T-cell (primary cell): Measurements from ENCODE around the gene USP30. TPM values are rescaled to one million over a fixed set of nuclear protein-coding genes. Genes with fewer than 3 reads are reported as not detected.

ENCODE experiments used
- ATAC-seq, 4 experiments: fragments of 200-7000 bp in 3 of 4; fragments of 150-1000 bp in 1 of 4; cut with Tn5 transposase; replicated peaks in 1 of 4; 1 replicate in 3 of 4; 2 replicates in 1 of 4; pipeline ENCODE4 v1.10.0; 2021; ENCODE audit warnings: moderate library complexity in 3 of 4, mild to moderate bottlenecking in 2 of 4, moderate number of reproducible peaks in 1 of 4
- CTCF ChIA-PET, 2 donors: fragments of 300-600 bp; sonication (Branson Sonifier 250); formaldehyde crosslinking; loops; one replicate each; lab custom pipeline; 2022; ENCODE audit warnings: antibody characterized with exemption in 2 of 2; lab: Charles Lee
- POLR2A ChIA-PET, 2 donors: fragments of 300-600 bp; sonication (Branson Sonifier 250); formaldehyde crosslinking; loops; one replicate each; lab custom pipeline; 2022; ENCODE audit warnings: antibody characterized with exemption in 2 of 2; lab: Charles Lee
- DNase-seq, 35 experiments: peaks; one replicate each; pipeline versions ENCODE4 v3.0.0 to v3.0.0-alpha.2; 2013 to 2023
- H3K27ac ChIP-seq: one replicate; pipeline ENCODE4 v1.5.1; 2013; ENCODE audit warnings: low read length
- H3K27me3 ChIP-seq, 2 experiments: replicated peaks in 1 of 2; 1 replicate in 1 of 2; 2 replicates in 1 of 2; pipeline versions ENCODE4 v1.6.1 to v1.7.0; 2013; ENCODE audit warnings: low read length in 1 of 2, mixed read lengths in 1 of 2; ENCODE audit not compliant: control insufficient read depth in 2 of 2, insufficient read depth in 2 of 2; ENCODE audit errors: extremely low read depth in 1 of 2
- H3K36me3 ChIP-seq, 2 donors: 1 replicate in 1 of 2; 2 replicates in 1 of 2; pipeline versions ENCODE4 v1.6.1 to v1.7.0; 2013; ENCODE audit warnings: low read length in 1 of 2; ENCODE audit not compliant: control insufficient read depth in 2 of 2, insufficient read depth in 1 of 2; ENCODE audit errors: extremely low read depth in 1 of 2
- H3K4me1 ChIP-seq, 2 experiments: 1 replicate in 1 of 2; 2 replicates in 1 of 2; pipeline versions ENCODE4 v1.6.1 to v1.7.0; 2013; ENCODE audit warnings: low read length in 2 of 2, mixed read lengths in 1 of 2; ENCODE audit not compliant: insufficient read depth in 2 of 2, control insufficient read depth in 1 of 2; ENCODE audit errors: extremely low read depth in 1 of 2
- H3K4me3 ChIP-seq, 2 donors: 1 replicate in 1 of 2; 2 replicates in 1 of 2; pipeline versions ENCODE4 v1.5.1 to v1.7.0; 2013; ENCODE audit warnings: mild to moderate bottlenecking in 2 of 2, low read length in 1 of 2, moderate library complexity in 1 of 2; ENCODE audit not compliant: control insufficient read depth in 1 of 2; ENCODE audit errors: extremely low read depth in 1 of 2
- H3K9me3 ChIP-seq: 2 replicates; pipeline ENCODE4 v1.7.0; 2013
- H3K27ac Mint-ChIP-seq, 2 donors: one replicate each; pipeline ENCODE4 v1.8.0; 2020 to 2021; ENCODE audit warnings: mild to moderate bottlenecking in 2 of 2, mixed read lengths in 2 of 2
- H3K27me3 Mint-ChIP-seq, 2 donors: one replicate each; pipeline ENCODE4 v1.8.0; 2021 to 2022; ENCODE audit warnings: mixed read lengths in 2 of 2
- H3K36me3 Mint-ChIP-seq: one replicate; pipeline ENCODE4 v1.8.0; 2021; ENCODE audit warnings: mixed read lengths
- H3K4me1 Mint-ChIP-seq, 3 donors: one replicate each; pipeline ENCODE4 v1.8.0; 2020 to 2022; ENCODE audit warnings: mixed read lengths in 3 of 3, mild to moderate bottlenecking in 1 of 3
- H3K4me3 Mint-ChIP-seq, 3 donors: one replicate each; pipeline ENCODE4 v1.8.0; 2020 to 2022; ENCODE audit warnings: mild to moderate bottlenecking in 3 of 3, mixed read lengths in 3 of 3, moderate library complexity in 3 of 3
- H3K9me3 Mint-ChIP-seq, 3 donors: one replicate each; pipeline ENCODE4 v1.8.0; 2020 to 2022; ENCODE audit warnings: mixed read lengths in 3 of 3
- whole genome bisulfite sequencing: methylation state at CpG from one replicate; pipeline ENCODE4 v1.1.5; 2013; ENCODE audit warnings: missing lambda C conversion rate; ENCODE audit not compliant: insufficient coverage; 5-methylcytosine and 5-hydroxymethylcytosine counted together
- total RNA-seq, 35 experiments: library from RNA in 6 of 35; stranded (reverse) in 6 of 35; fragments of 120-200 nt in 1 of 35; gene quantifications; one replicate each; pipeline versions ENCODE4 v1.2.1 to v1.2.4 and lab custom pipeline; 2013 to 2026

USP30 gene
- total RNA-seq, 5 donors from 2014 or later (not counting 1 experiment from before 2014, with no cell fraction given), result 9.8 to 20.9 (median 13.9) TPM

DNA sequence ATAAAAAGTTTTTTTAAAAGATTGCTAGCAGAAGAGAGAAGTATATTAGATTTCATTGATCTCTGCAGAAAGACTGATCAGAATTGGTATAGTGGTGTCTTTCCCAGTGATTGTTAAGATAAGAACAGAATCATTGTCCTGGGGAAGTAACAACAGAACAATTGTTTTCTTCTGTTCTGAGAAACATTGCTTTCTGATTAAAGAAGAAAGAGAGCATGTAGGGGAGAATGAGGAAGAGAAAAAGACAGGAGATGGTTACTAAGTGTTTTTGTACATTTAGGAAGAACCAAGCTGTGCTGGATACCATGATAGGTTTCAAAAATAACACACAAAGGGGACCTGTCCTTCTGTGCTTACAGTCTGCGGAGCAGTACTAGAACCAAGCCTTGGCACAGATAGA, 5.0 kb downstream of the USP30 start:
- 100% methylated on average over 1 of the region's 1 CpG for WGBS
- Mint-ChIP-seq H3K27me3 (no peaks in the 10 kb centered on the region), H3K4me3 (no peak overlapping the region), H3K27ac (no peak overlapping the region), H3K36me3 (peaks cover 19% of the 10 kb centered on the region), H3K9me3 (no peaks in the 10 kb centered on the region), H3K4me1 (peaks cover 6 to 24% (median 11%) of the 10 kb centered on the region in 3 donors)
- Histone ChIP-seq H3K9me3 (no peaks in the 10 kb centered on the region), H3K27me3 (no peaks in the 10 kb centered on the region), H3K27ac (no peak overlapping the region), H3K36me3 (peaks cover 3 to 14% of the 10 kb centered on the region in 2 donors), H3K4me3 (no peak overlapping the region), H3K4me1 (peaks cover 3 to 11% of the 10 kb centered on the region in 2 experiments)
- ATAC-seq, result no peak
- POLR2A ChIA-PET, result no interaction called here
- CTCF ChIA-PET, result no interaction called here
- no peak for DNase-seq

DNA sequence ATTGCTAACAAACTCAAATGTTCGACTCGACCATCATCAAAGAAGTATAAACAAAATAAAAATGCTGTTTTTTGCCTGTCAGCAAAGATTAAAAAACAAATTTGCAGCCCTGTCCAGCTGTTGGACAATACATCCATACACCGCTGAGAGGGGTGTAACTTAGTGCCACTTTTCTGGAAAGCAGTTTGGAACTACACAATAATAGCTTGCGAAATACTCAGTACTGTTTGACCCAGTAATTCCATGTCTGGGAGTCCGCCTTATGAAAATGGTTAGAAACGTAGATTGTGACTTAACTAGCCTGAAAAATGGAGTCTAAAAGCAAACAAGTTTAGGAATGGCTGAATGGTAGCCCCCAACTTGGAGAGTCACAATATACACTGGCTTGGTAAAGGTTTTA, 6.4 kb downstream of the USP30 start:
- ATAC-seq, result no peak
- CTCF ChIA-PET, result interaction anchor here in 1 of 2 donors (0.6 kb wide), 1 partner anchor 38 kb away, joined by 3 read pairs; no protein-coding TSS in a partner anchor
- Mint-ChIP-seq H3K4me3 (no peak overlapping the region), H3K36me3 (peaks cover 23% of the 10 kb centered on the region), H3K9me3 (no peaks in the 10 kb centered on the region), H3K27me3 (no peaks in the 10 kb centered on the region), H3K4me1 (peaks cover 8 to 12% (median 12%) of the 10 kb centered on the region in 3 donors), H3K27ac (no peak overlapping the region)
- POLR2A ChIA-PET, result interaction anchor here (0.5 to 0.6 kb wide), 2 partner anchors 197 to 207 kb away, joined by 4 read pairs; no protein-coding TSS in a partner anchor
- Histone ChIP-seq H3K27ac (no peak overlapping the region), H3K9me3 (no peaks in the 10 kb centered on the region), H3K36me3 (peaks cover 3 to 14% of the 10 kb centered on the region in 2 donors), H3K4me1 (peaks cover 0 to 6% of the 10 kb centered on the region in 2 experiments), H3K27me3 (no peaks in the 10 kb centered on the region), H3K4me3 (no peak overlapping the region)
- WGBS, result 100% methylated on average over 4 of the region's 6 CpGs
- DNase-seq, result no peak

DNA sequence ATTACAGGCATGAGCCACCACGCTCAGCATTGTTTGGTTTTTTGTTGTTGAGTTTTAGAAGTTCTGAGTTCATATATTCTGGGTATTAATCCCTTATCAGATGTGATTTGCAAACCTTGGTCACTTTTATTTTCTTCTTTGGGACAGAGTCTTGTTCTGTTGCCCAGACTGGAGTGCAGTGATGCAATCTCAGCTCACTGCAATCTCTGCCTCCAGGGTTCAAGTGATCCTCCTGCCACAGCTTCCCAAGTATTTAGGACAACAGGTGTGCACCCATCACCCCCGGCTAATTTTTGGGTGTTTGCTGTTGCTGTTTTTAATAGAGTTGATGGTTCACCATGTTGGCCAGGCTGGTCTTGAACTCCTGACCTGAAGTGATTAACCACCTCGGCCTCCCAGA, 11.8 kb downstream of the USP30 start:
- Mint-ChIP-seq H3K4me3 (no peak overlapping the region), H3K9me3 (no peaks in the 10 kb centered on the region), H3K4me1 (peaks cover 0 to 4% (median 3%) of the 10 kb centered on the region in 3 donors), H3K27ac (no peak overlapping the region), H3K36me3 (peaks cover 36% of the 10 kb centered on the region), H3K27me3 (no peaks in the 10 kb centered on the region)
- Histone ChIP-seq H3K4me3 (no peak overlapping the region), H3K27ac (no peak overlapping the region), H3K36me3 (peaks cover 10 to 18% of the 10 kb centered on the region in 2 donors), H3K9me3 (no peaks in the 10 kb centered on the region), H3K27me3 (no peaks in the 10 kb centered on the region), H3K4me1 (no peaks in the 10 kb centered on the region)
- ATAC-seq (no peak), DNase-seq (no peak)
- WGBS, result 88% methylated on average over 1 of the region's 3 CpGs
- CTCF ChIA-PET, result interaction anchor here in 1 of 2 donors (0.6 to 0.7 kb wide), 2 partner anchors 49 to 255 kb away, joined by 4 to 10 read pairs; no protein-coding TSS in a partner anchor
- POLR2A ChIA-PET, result no interaction called here

DNA sequence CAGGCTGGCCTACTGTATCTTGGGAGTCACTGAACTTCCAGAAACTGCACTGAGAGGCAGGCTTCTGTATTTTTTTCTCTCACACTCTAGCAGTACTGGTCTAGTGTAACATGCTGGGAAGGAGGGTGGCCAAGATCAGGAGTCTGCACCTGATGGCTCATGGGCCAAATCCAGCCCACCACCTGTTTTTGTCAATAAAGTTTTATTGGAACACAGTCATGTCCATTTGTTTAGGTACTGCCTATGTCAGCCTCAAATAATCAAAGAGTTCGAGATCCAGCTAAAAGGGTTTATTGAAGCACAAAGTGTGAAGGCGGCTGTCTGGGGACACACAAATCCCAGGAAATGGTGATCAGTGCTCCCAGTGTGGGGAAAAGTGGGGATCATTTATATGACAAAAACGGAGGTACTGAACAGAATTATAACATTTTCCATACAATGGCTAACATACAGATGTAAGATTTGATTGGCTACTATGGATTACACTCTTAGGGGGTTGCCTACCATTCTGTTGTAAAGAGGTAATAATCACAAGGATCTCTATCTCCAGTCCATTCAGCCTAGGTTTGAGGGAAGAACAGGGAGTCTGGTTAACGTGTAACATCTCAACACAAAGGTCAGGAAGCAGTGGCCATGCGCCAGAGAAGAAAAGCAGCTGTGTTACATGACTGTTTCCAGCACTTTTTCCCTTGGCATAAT, 12.9 kb downstream of the USP30 start:
- ChIA-PET POLR2A (interaction anchor here in 1 of 2 donors (0.6 kb wide), 1 partner anchor 1029 kb away, joined by 3 read pairs; no protein-coding TSS in a partner anchor), CTCF (no interaction called here)
- peaks cover 43% of the 10 kb centered on the region for H3K36me3 Mint-ChIP-seq
- H3K4me3 Mint-ChIP-seq, result no peak overlapping the region
- no peaks in the 10 kb centered on the region for H3K4me1 ChIP-seq
- DNase-seq (no peak), ATAC-seq (no peak)
- H3K36me3 ChIP-seq, result peaks cover 10 to 27% of the 10 kb centered on the region in 2 donors
- H3K27me3 Mint-ChIP-seq, result no peaks in the 10 kb centered on the region
- H3K4me3 ChIP-seq, result no peak overlapping the region
- no peaks in the 10 kb centered on the region for H3K9me3 Mint-ChIP-seq
- H3K27me3 ChIP-seq, result no peaks in the 10 kb centered on the region
- WGBS, result 92% methylated on average over 3 of the region's 5 CpGs
- H3K9me3 ChIP-seq, result no peaks in the 10 kb centered on the region
- H3K27ac ChIP-seq, result no peak overlapping the region
- H3K27ac Mint-ChIP-seq, result no peak overlapping the region
- H3K4me1 Mint-ChIP-seq, result peaks cover 0 to 4% (median 3%) of the 10 kb centered on the region in 3 donors

DNA sequence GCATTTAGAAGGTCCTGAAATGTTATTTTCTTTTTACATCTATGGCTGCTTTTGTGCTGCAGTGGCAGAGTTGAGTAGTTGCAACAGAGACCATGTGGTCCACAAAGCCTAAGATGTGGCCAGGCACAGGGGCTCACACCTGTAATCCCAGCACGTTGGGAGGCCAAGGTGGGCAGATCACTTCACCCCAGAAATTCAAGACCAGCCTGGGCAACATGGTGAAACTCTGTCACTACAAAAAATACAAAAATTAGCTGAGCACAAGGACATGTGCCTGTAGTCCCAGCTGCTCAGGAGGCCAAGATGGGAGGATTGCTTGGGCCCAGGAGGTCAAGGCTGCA, 13.4 kb downstream of the USP30 start:
- Mint-ChIP-seq H3K27ac (no peak overlapping the region), H3K27me3 (no peaks in the 10 kb centered on the region), H3K9me3 (no peaks in the 10 kb centered on the region), H3K36me3 (peaks cover 47% of the 10 kb centered on the region), H3K4me1 (peaks cover 0 to 4% (median 3%) of the 10 kb centered on the region in 3 donors), H3K4me3 (no peak overlapping the region)
- CTCF ChIA-PET, result no interaction called here
- H3K4me3 ChIP-seq, result no peak overlapping the region
- ATAC-seq (no peak), DNase-seq (no peak)
- no peaks in the 10 kb centered on the region for H3K27me3 ChIP-seq
- peaks cover 10 to 27% of the 10 kb centered on the region in 2 donors for H3K36me3 ChIP-seq
- no peak overlapping the region for H3K27ac ChIP-seq
- H3K9me3 ChIP-seq, result no peaks in the 10 kb centered on the region
- WGBS, result no CpG with 5 or more reads among the region's 1 CpG
- POLR2A ChIA-PET, result no interaction called here
- no peaks in the 10 kb centered on the region for H3K4me1 ChIP-seq

DNA sequence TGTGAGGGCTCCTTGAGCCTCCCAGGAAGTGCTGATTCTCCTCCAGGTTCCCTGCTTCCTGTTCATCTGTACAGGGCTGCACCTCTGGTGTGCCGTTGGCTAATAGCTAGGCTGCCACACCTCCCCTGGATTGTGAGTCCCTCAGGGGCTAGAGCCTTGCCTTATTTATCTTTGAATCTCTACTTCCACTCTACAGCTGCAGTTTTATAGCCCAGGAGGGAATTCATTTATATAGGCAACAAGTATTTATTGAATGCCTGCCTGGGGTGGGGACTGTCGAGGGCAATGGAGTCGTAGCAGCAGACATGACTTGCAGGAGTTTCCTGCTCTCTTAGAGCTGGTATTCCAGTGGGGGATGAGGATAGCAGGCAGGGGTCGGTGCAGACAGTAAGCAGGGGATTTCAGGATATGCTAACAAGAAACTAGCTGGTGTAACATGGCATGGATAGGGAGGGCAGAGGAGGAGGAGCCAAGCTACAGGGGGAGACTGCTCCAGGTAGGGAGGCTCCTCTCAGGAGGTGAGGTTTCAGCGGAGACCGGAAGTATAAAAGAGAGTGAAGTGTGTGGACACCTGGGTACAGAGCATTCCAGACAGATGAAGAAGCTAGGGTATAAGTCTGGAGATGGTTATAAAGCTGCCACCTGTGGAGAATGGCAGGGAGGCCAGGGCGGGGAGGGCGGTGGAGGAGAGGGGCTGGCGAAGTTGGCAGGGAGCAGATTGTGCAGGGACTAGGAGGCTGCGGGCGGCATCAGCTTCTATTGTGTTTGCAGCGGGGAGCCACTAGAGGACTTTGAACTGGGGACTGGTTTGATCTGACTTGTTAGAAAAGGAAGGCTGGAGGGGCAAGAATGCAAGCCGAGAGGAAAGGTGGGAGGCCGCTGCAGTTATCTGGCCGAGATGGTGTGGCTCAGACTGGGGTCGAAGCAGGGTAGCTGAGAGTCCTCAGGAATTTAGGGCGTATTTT, 17.2 kb downstream of the USP30 start:
- peak overlapping the region in 1 of 2 donors; percentile 22 for H3K27ac Mint-ChIP-seq
- Histone ChIP-seq H3K4me1 (no peaks in the 10 kb centered on the region), H3K36me3 (peaks cover 14 to 41% of the 10 kb centered on the region in 2 donors), H3K27ac (no peak overlapping the region), H3K9me3 (no peaks in the 10 kb centered on the region), H3K4me3 (no peak overlapping the region), H3K27me3 (no peaks in the 10 kb centered on the region)
- ChIA-PET POLR2A (no interaction called here), CTCF (no interaction called here)
- H3K9me3 Mint-ChIP-seq, result no peaks in the 10 kb centered on the region
- H3K36me3 Mint-ChIP-seq, result peaks cover 56% of the 10 kb centered on the region
- no peaks in the 10 kb centered on the region for H3K4me1 Mint-ChIP-seq
- no peaks in the 10 kb centered on the region for H3K27me3 Mint-ChIP-seq
- H3K4me3 Mint-ChIP-seq, result no peak overlapping the region
- no peak for ATAC-seq
- WGBS, result 95% methylated on average over 14 of the region's 17 CpGs
- DNase-seq, result no peak
